Measurements from ENCODE around the gene SRCIN1. TPM values are rescaled to one million over a fixed set of nuclear protein-coding genes. Genes with fewer than 3 reads are reported as not detected.

SRCIN1 gene
- total and polyA plus RNA-seq, 7 donors: 0.04 to 0.39 (median 0.16) TPM; not detected in 1

DNA sequence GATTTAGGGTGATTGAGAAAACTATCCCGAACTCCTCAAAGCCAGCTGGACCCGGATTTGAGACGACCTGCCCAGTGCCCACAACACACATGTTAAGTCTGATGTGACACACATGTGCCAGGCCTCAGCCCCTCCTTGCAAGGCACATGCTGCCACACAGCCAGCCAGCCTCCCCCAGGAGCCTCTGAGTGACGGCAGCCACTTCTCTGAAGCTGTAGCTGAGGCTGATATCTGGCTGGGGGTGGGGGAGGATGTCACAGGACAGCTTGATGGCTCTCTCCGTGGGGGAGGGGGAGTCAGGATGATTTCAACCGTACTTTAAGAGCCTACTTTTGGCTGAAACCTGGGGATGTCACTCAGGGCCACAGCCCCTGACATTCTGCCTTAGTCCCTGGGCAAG lies 40.9 kb downstream of the SRCIN1 start:
- Histone ChIP-seq H3K27me3 (ENCODE audit: insufficient read depth in 3 of 3, low read length in 2 of 3) (peaks cover 0 to 86% (median 48%) of the 10 kb centered on the region in 3 donors), H3K9me3 (no peaks in the 10 kb centered on the region), H3K4me3 (no peak overlapping the region), H3K36me3 (ENCODE audit: insufficient read depth in 1 of 2, low read depth in 1 of 2) (no peaks in the 10 kb centered on the region), H3K4me1 (no peaks in the 10 kb centered on the region), H3K27ac (no peak overlapping the region)
- TF ChIP-seq, protein P1, sequence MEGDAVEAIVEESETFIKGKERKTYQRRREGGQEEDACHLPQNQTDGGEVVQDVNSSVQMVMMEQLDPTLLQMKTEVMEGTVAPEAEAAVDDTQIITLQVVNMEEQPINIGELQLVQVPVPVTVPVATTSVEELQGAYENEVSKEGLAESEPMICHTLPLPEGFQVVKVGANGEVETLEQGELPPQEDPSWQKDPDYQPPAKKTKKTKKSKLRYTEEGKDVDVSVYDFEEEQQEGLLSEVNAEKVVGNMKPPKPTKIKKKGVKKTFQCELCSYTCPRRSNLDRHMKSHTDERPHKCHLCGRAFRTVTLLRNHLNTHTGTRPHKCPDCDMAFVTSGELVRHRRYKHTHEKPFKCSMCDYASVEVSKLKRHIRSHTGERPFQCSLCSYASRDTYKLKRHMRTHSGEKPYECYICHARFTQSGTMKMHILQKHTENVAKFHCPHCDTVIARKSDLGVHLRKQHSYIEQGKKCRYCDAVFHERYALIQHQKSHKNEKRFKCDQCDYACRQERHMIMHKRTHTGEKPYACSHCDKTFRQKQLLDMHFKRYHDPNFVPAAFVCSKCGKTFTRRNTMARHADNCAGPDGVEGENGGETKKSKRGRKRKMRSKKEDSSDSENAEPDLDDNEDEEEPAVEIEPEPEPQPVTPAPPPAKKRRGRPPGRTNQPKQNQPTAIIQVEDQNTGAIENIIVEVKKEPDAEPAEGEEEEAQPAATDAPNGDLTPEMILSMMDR (IDR thresholded peaks at IDR 0.05): no peak
- ATAC-seq (no peak), DNase-seq (no peak)
- WGBS, 3 donors: 6 to 8% (median 8%) methylated on average over 6 of the region's 6 CpGs
- intact Hi-C loops (cut with DNase I): no loop called here

DNA sequence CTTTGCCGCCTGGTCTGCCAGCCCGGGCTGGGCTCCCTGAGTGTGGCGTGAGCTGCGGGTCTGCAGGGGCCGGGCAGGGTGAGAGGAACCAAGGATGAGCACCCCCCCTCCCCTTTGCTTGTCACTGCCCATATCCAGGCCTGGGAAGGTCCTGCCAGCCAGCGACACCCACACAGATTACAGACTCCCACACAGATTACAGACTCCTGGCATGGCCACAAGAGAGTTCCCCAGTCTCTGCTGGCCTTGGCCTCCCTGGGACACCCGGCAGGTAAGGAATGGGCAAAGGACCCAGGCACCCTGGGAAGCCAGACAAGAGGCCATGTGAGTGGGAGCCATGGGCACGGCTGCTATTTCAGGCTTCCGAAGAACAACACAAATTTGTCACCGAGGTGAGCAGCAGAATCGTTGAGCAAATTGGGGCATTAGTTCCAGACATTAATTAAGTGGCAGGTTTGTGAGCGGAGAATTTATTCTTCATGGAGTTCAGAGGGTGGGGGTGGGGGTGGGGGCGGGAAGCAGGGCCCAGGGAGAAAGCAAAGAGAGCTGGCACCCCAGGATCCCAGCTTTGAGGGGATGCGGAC lies 41.4 kb downstream of the SRCIN1 start:
- Histone ChIP-seq H3K36me3 (ENCODE audit: insufficient read depth in 1 of 2, low read depth in 1 of 2) (no peaks in the 10 kb centered on the region), H3K27ac (no peak overlapping the region), H3K4me1 (no peaks in the 10 kb centered on the region), H3K4me3 (no peak overlapping the region), H3K27me3 (ENCODE audit: insufficient read depth in 3 of 3, low read length in 2 of 3) (peaks cover 0 to 89% (median 48%) of the 10 kb centered on the region in 3 donors), H3K9me3 (no peaks in the 10 kb centered on the region)
- TF ChIP-seq, protein P1 (IDR thresholded peaks at IDR 0.05): no peak
- DNase-seq (no peak), ATAC-seq (no peak)
- 13 to 16% (median 15%) methylated on average over 9 to 14 of the region's 14 CpGs for WGBS, 3 donors
- intact Hi-C loops (cut with DNase I): no loop called here

DNA sequence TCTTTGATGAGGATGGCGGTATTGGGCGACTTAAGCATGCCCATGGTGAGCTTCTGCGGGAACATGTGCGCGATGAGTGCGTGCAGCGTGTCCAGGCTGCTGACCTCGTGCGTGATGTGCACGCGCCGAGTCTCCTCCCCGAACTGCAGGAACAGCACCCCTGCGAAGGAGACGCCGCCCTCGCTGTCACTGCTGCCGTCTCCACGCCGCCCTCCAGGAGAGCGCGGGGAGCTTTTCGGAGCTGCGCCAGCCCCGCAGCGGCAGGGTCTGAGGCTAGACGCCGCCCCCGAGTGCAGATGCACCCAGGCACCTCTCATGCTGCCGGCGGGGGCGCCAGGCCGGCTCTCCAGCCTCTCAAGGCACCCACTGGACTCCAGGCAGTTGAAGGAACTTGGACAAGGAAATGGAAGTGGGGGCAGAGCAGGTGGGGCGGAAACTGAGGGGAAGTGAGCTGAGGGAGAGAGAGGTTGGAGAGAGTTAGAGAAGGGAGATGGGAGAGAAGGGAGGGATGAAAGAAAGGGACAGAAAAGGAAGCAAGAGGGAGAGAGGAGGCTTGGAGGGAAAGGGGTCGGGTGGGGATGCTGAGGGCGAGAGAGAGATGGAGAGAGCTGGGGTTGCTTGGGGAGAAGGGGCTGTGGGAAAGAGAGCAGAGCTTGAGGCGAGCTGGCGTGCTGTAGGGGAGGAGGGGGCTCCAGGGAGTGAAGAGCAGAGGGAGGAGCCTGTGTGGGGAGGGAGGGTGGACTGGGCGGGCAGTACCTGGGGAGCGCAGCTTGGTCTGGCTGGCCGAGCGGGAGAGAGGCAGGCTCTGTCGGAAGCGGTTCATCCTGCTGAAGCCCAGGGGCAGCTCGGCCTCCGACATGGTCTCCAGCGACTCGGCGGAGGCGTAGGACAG lies 42.1 kb downstream of the SRCIN1 start:
- TF ChIP-seq, protein P1 (IDR thresholded peaks at IDR 0.05): no peak
- no peak overlapping the region for H3K4me3 ChIP-seq

DNA sequence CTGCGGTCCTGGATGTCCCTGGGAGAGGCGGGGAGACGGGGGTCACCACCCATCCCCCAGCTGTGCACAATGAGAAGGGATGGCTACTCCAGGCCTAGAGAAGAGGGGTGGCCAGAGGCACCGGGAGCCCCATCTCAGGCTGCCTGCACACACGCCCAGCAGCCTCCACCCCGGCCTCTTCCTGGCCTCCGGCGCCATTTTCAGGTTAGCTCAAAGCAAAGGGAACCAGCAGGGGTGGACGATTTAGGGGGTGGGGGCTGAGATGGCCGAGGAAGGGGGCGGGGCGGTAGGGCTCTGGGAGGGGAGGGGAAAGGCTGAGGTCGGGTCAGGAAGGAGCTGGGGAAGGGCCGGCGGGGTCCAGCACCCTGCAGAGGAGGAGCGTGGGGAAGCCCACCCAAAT lies 42.8 kb downstream of the SRCIN1 start:
- no peaks in the 10 kb centered on the region for H3K9me3 ChIP-seq
- TF ChIP-seq, protein P1 (IDR thresholded peaks at IDR 0.05): no peak
- H3K27me3 ChIP-seq (ENCODE audit: insufficient read depth in 3 of 3, low read length in 2 of 3): peaks cover 0 to 91% (median 47%) of the 10 kb centered on the region in 3 donors
- intact Hi-C loops (cut with DNase I): no loop called here
- H3K4me1 ChIP-seq: no peaks in the 10 kb centered on the region
- H3K36me3 ChIP-seq (ENCODE audit: insufficient read depth in 1 of 2, low read depth in 1 of 2): no peaks in the 10 kb centered on the region
- WGBS, 3 donors: 5 to 10% (median 9%) methylated on average over 15 to 16 of the region's 16 CpGs
- DNase-seq (no peak), ATAC-seq (no peak)
- H3K4me3 ChIP-seq: no peak overlapping the region
- no peak overlapping the region for H3K27ac ChIP-seq

More for the DNA sequence above, 42.1 kb downstream of the SRCIN1 start:
- DNase-seq: no peak
- peaks cover 0 to 96% (median 48%) of the 10 kb centered on the region in 3 donors for H3K27me3 ChIP-seq (ENCODE audit: insufficient read depth in 3 of 3, low read length in 2 of 3)
- no peak for ATAC-seq
- intact Hi-C loops (cut with DNase I): no loop called here
- WGBS, 3 donors: 2 to 7% (median 4%) methylated on average over 42 to 50 of the region's 50 CpGs
- no peaks in the 10 kb centered on the region for H3K9me3 ChIP-seq
- no peaks in the 10 kb centered on the region for H3K4me1 ChIP-seq
- no peak overlapping the region for H3K27ac ChIP-seq
- H3K36me3 ChIP-seq (ENCODE audit: insufficient read depth in 1 of 2, low read depth in 1 of 2): no peaks in the 10 kb centered on the region

All from psoas muscle (tissue), 8 donors.